Muscle of leg (tissue), 11 donors: ENCODE results near the gene TMEM253. TPM values are rescaled to one million over a fixed set of nuclear protein-coding genes. Genes with fewer than 3 reads are reported as not detected.

Source experiments
- DNase-seq: peaks from one replicate; pipeline ENCODE4 v3.0.0; 2013
- H3K27ac ChIP-seq: one replicate; pipeline ENCODE4 v1.5.1; 2013; ENCODE audit warnings: mild to moderate bottlenecking, low read length, control low read depth
- H3K27me3 ChIP-seq: one replicate; pipeline ENCODE4 v1.6.1; 2013; ENCODE audit warnings: low read length; ENCODE audit not compliant: control insufficient read depth, insufficient read depth
- H3K36me3 ChIP-seq: one replicate; pipeline ENCODE4 v1.6.1; 2013; ENCODE audit warnings: low read length; ENCODE audit not compliant: control insufficient read depth, insufficient read depth
- H3K4me1 ChIP-seq: one replicate; pipeline ENCODE4 v1.6.1; 2013; ENCODE audit warnings: low read length; ENCODE audit not compliant: control insufficient read depth, insufficient read depth
- H3K4me3 ChIP-seq: one replicate; pipeline ENCODE4 v1.5.1; 2013; ENCODE audit warnings: low read length, control low read depth
- H3K9me3 ChIP-seq: replicated peaks from 2 replicates; pipeline ENCODE4 v1.6.1; 2013; ENCODE audit warnings: low read depth, low read length; ENCODE audit not compliant: control insufficient read depth
- WGBS: methylation state at CpG from one replicate; pipeline ENCODE4 v1.1.5; 2013; ENCODE audit warnings: missing lambda C conversion rate; ENCODE audit not compliant: insufficient coverage; 5-methylcytosine and 5-hydroxymethylcytosine counted together
- polyA plus RNA-seq, 8 donors: library from polyadenylated mRNA; unstranded; fragments of 120-200 nt; gene quantifications; one replicate each; pipeline versions ENCODE4 v1.2.1 to v1.2.3, GENCODE V29; 2013; ENCODE audit warnings: inconsistent platforms in 1 of 8, low replicate concordance in 1 of 8; ENCODE audit not compliant: insufficient read length in 8 of 8, insufficient read depth in 1 of 8
- total RNA-seq: library from RNA; stranded (reverse); fragments of 120-200 nt; gene quantifications from one replicate; pipeline ENCODE4 v1.2.4, GENCODE V29; 2013

Gene TMEM253
- total and polyA plus RNA-seq, 9 donors, result 0.29 to 1.4 (median 0.65) TPM

DNA sequence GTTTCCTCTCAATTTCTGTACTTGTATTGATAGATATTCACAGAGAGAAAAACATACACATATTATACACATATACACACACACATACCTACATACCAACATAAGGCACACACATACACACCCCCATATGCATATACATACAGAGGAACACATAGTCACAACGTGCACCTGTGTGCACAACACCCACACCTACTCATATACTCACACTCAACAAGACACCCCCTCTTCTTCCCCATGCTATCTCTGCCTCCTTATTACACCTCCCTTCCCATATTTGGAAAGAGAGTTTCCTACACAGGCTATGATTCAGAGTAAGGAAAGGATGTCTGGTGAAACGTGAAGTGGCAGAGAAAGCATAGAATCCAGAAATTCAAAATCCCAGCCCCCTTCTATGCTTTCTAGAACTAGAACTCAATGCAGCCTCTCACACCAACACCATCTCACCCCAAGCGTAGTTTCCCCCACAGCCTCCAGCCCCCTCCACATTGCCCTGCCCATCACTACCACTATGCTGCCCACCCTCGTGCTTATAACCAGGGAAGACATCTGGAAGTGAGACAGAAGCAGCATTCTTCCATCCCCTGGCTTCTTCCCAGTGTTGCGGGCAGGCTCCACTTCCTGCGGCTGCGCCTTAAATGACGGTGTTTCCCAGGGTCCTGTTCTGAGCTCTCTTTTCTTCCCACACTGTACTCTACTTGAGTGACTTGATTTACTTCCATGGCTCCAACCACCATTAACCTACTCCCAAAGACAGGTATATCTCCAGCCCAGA, 40.8 kb upstream of the TMEM253 start:
- peaks cover 24% of the 10 kb centered on the region for H3K4me1 ChIP-seq
- no peak for DNase-seq
- WGBS, result 59% methylated on average over 7 of the region's 8 CpGs
- H3K27me3 ChIP-seq, result peaks cover 2% of the 10 kb centered on the region
- no peaks in the 10 kb centered on the region for H3K36me3 ChIP-seq
- no peak overlapping the region for H3K27ac ChIP-seq
- no peaks in the 10 kb centered on the region for H3K9me3 ChIP-seq
- no peak overlapping the region for H3K4me3 ChIP-seq

- Histone ChIP-seq H3K27me3 (peaks cover 2% of the 10 kb centered on the region), H3K4me3 (no peak overlapping the region), H3K9me3 (no peaks in the 10 kb centered on the region), H3K4me1 (peaks cover 21% of the 10 kb centered on the region), H3K36me3 (no peaks in the 10 kb centered on the region), H3K27ac (no peak overlapping the region)
- WGBS, result 83% methylated on average over 7 of the region's 13 CpGs
- no peak for DNase-seq
Measured at GRCh38 chr14:21060614-21061346, 40.1 kb upstream of the TMEM253 start.

- Histone ChIP-seq H3K27ac (no peak overlapping the region), H3K9me3 (no peaks in the 10 kb centered on the region), H3K4me3 (no peak overlapping the region), H3K27me3 (peaks cover 2% of the 10 kb centered on the region), H3K36me3 (no peaks in the 10 kb centered on the region), H3K4me1 (peaks cover 19% of the 10 kb centered on the region)
- WGBS, result 100% methylated on average over 1 of the region's 3 CpGs
- no peak for DNase-seq
Measured at GRCh38 chr14:21061347-21061668, 39.6 kb upstream of the TMEM253 start.

- Histone ChIP-seq H3K27me3 (peaks cover 2% of the 10 kb centered on the region), H3K27ac (no peak overlapping the region), H3K9me3 (no peaks in the 10 kb centered on the region), H3K4me3 (no peak overlapping the region), H3K36me3 (no peaks in the 10 kb centered on the region), H3K4me1 (peaks cover 9% of the 10 kb centered on the region)
- peak; percentile 70 for DNase-seq
- WGBS, result 27% methylated on average over 3 of the region's 3 CpGs
Measured at GRCh38 chr14:21063479-21063878, 37.4 kb upstream of the TMEM253 start.

GRCh38 chr14:21066882-21067502, 33.9 kb upstream of the TMEM253 start:
- Histone ChIP-seq H3K4me3 (no peak overlapping the region), H3K9me3 (no peaks in the 10 kb centered on the region), H3K36me3 (no peaks in the 10 kb centered on the region), H3K27me3 (no peaks in the 10 kb centered on the region), H3K27ac (no peak overlapping the region), H3K4me1 (peaks cover 31% of the 10 kb centered on the region)
- 93% methylated on average over 2 of the region's 7 CpGs for WGBS
- no peak for DNase-seq

GRCh38 chr14:21068521-21069387, 32.1 kb upstream of the TMEM253 start:
- Histone ChIP-seq H3K4me3 (peak overlapping the region; percentile 77), H3K36me3 (peaks cover 15% of the 10 kb centered on the region), H3K4me1 (peaks cover 43% of the 10 kb centered on the region), H3K27me3 (no peaks in the 10 kb centered on the region), H3K27ac (peak overlapping the region; percentile 97), H3K9me3 (no peaks in the 10 kb centered on the region)
- DNase-seq, result peak; percentile 86
- WGBS, result under 1% methylated on average over 25 of the region's 45 CpGs

DNA sequence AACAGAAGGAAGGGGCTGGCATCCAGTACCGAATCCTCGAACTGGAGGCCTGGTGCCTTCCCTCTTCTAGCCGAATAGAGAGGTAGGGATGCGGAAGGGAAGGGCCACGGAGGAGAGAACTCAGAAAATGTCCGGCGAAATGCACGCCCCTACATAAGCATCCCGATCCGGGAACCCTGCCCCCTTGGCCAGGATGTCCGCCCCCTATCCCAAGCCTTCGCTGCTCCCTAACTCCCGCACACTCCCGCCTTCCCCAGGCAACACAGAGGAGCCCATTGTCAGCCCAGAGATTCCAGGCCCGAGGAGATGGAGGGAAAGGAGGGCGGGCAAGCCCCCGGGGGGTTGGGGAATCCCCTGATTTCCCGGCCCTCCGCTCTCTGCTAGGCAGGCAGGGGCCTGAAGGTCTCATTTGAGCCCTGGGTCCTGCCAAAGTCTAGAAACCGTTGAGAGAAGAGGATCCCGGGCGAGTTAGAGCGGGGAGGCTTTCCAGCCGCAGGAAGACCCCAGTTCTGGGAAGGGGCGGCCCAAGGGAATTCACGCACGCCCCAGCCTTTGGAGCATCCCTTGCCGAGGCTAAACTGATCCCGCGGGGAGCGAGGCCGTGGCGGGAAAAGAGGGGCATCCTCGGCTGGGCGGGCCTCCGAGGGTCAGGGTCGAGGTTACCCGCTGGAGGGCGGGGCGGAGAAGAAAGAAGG, 31.3 kb upstream of the TMEM253 start:
- Histone ChIP-seq H3K4me3 (peak overlapping the region; percentile 77), H3K4me1 (peaks cover 47% of the 10 kb centered on the region), H3K27ac (peak overlapping the region; percentile 97), H3K9me3 (no peaks in the 10 kb centered on the region), H3K36me3 (peaks cover 23% of the 10 kb centered on the region), H3K27me3 (no peaks in the 10 kb centered on the region)
- WGBS, result 0% methylated on average over 29 of the region's 40 CpGs
- peak; percentile 92 for DNase-seq

DNA sequence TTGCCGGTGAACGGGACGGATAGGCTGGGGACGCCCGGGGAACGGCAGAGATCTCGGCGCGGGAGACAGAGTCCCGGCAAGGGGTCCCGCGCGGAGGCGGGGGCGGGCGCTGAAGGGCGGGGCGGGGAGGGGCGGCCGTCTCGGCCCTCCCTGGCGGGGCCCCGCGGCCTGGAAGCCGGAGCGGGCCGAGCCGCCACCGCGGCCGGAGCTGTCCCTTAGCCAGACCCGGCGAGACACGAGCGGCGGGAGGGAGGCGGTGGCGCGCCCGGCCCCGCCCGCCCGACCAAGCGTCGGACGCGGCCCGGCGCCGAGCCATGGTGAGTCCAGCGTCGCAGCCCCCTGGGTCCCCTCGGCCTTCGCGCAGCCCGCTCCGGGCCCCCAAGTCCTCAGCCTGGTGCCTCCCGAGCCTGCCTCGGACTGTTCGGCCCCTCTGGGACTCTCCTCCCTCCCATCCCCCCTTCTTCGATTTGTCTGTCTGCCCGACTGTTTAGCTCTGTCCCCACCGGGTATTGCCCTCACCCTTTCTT, 30.7 kb upstream of the TMEM253 start, which contains the start of gene ARHGEF40:
TSS of gene ARHGEF40 (plus strand) at position 222 of the 527 bp plus-strand sequence. CDS start at position 315, 93 bp downstream.
- no peaks in the 10 kb centered on the region for H3K9me3 ChIP-seq
- peak; percentile 90 for DNase-seq
- H3K27ac ChIP-seq, result peak within 1 kb of the TSS; percentile 97
- WGBS, result under 1% methylated on average over 61 of the region's 63 CpGs
- peaks cover 29% of the 10 kb centered on the region for H3K36me3 ChIP-seq
- H3K27me3 ChIP-seq, result no peaks in the 10 kb centered on the region
- peaks cover 47% of the 10 kb centered on the region for H3K4me1 ChIP-seq
- peak within 1 kb of the TSS; percentile 84 for H3K4me3 ChIP-seq

DNA sequence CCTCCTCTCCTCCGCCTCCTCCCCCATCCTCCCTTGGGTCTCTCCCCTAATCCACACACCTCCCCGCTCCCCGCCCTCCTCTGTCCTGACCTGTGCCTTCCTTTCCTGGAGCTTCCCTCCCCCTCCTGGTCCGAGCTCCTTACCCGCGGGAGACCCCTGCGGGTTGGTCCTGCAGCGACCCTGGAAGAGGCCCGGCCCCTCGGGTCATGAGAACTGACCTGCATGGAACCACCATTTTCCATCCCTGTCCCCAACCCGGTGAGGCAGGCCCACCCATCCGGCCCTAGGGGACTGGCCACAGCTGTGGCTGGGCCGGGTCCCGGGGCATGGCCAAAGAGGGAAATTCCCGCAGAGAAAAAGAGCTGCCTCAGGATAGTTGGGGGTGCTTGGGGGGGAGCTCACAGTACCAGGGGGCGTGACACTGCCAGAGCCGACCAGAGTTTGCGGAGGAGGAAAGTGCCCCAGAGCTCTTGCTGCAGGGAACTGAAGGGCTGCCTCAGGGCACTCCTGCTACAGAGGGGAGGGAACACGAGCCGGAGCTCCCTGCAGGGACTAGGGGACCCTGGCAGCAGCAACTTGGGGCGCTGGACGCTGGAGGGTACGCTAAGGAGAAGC, 30.1 kb upstream of the TMEM253 start:
- Histone ChIP-seq H3K27ac (peak overlapping the region; percentile 92), H3K9me3 (no peaks in the 10 kb centered on the region), H3K36me3 (peaks cover 35% of the 10 kb centered on the region), H3K4me1 (peaks cover 47% of the 10 kb centered on the region), H3K27me3 (no peaks in the 10 kb centered on the region), H3K4me3 (peak overlapping the region; percentile 84)
- WGBS, result 1% methylated on average over 23 of the region's 23 CpGs
- DNase-seq, result peak; percentile 78
